ENCODE data around the gene YARS1.

GRCh38 chr1:32798191-32798590 lies 19.0 kb downstream of the YARS1 start:
- TF ChIP-seq CTCF (IDR thresholded peaks at IDR 0.05; ENCODE audit: low read depth, low read length, poor library complexity, severe bottlenecking) (no peak), EZH2phosphoT487 (IDR thresholded peaks at IDR 0.05; ENCODE audit: borderline replicate concordance, low read length) (no peak)
